Endothelial cell of umbilical vein (primary cell): ENCODE data around the gene APOC3. TPM values are rescaled to one million over a fixed set of nuclear protein-coding genes. Genes with fewer than 3 reads are reported as not detected.

ENCODE experiments used
- BruUV-seq: library from RNA; stranded (reverse); fragments of 400-500 nt; replicated peaks from 2 replicates; lab custom pipeline; 2021; lab: Mats Ljungman, UMichigan
- CTCF ChIA-PET: fragments of 300-600, 350-600 bp; sonication (Branson Sonifier 250); formaldehyde crosslinking; loops from one replicate; lab custom pipeline; 2021; ENCODE audit warnings: antibody characterized with exemption, inconsistent platforms; lab: Charles Lee
- POLR2A ChIA-PET: fragments of 300-600, 350-600 bp; sonication (Branson Sonifier 250); formaldehyde crosslinking; loops from one replicate; lab custom pipeline; 2021; ENCODE audit warnings: antibody characterized with exemption, inconsistent platforms; lab: Charles Lee
- DNase-seq: peaks from one replicate; pipeline ENCODE4 v3.0.0-alpha.2; 2011; ENCODE audit warnings: low read depth, low spot score
- FAIRE-seq: peaks from 2 replicates; lab custom pipeline; 2011; peaks lifted over from hg19 to GRCh38; lab: Jason Lieb, UNC
- H2AFZ ChIP-seq: 2 replicates; pipeline ENCODE4 v1.6.0; 2012; ENCODE audit warnings: low read depth, low read length, control low read depth, inconsistent platforms
- H3K27ac ChIP-seq: 2 replicates; pipeline ENCODE4 v1.5.1; 2011; ENCODE audit warnings: low read depth, mild to moderate bottlenecking, control low read depth, low read length, moderate library complexity; ENCODE audit not compliant: insufficient read depth
- H3K27me3 ChIP-seq, 2 experiments: 2 replicates each; pipeline versions ENCODE4 v1.6.0 to v1.6.1; 2011; ENCODE audit warnings: low read length in 2 of 2, mixed read lengths in 1 of 2; ENCODE audit not compliant: control insufficient read depth in 2 of 2, insufficient read depth in 2 of 2
- H3K36me3 ChIP-seq, 2 experiments: 2 replicates in 1 of 2; 3 replicates in 1 of 2; pipeline ENCODE4 v1.5.1; 2011; ENCODE audit warnings: low read length in 2 of 2, mild to moderate bottlenecking in 1 of 2, moderate library complexity in 1 of 2; ENCODE audit not compliant: control insufficient read depth in 2 of 2, insufficient read depth in 2 of 2; ENCODE audit errors: extremely low read depth in 1 of 2
- H3K4me1 ChIP-seq: 3 replicates; pipeline ENCODE4 v1.5.1; 2011; ENCODE audit warnings: mild to moderate bottlenecking, low read length; ENCODE audit not compliant: control insufficient read depth, insufficient read depth; ENCODE audit errors: extremely low read depth
- H3K4me2 ChIP-seq: 2 replicates; pipeline ENCODE4 v1.6.1; 2011; ENCODE audit warnings: low read length, control low read depth, mixed read lengths; ENCODE audit not compliant: insufficient read depth
- H3K4me3 ChIP-seq, 3 experiments: fragments of 200-600 bp in 1 of 3; sonication (generic), shearing (Covaris generic) in 1 of 3; replicated peaks in 1 of 3; 2 replicates each; pipeline ENCODE4 v1.5.1; 2011 to 2016; ENCODE audit warnings: control low read depth in 3 of 3, low read length in 3 of 3, mild to moderate bottlenecking in 2 of 3, inconsistent platforms in 1 of 3, low read depth in 1 of 3, moderate library complexity in 1 of 3; ENCODE audit not compliant: insufficient read depth in 1 of 3
- H3K79me2 ChIP-seq: 2 replicates; pipeline ENCODE4 v1.6.0; 2012; ENCODE audit warnings: low read length, inconsistent platforms; ENCODE audit not compliant: control insufficient read depth, insufficient read depth
- H3K9ac ChIP-seq: replicated peaks from 2 replicates; pipeline ENCODE3; 2011; ENCODE audit warnings: low read length, control low read depth; ENCODE audit not compliant: insufficient read depth; ENCODE audit errors: extremely low read depth
- H3K9me1 ChIP-seq: replicated peaks from 3 replicates; pipeline ENCODE4 v1.6.0; 2011; ENCODE audit warnings: mild to moderate bottlenecking, low read length; ENCODE audit not compliant: control insufficient read depth, insufficient read depth; ENCODE audit errors: extremely low read depth
- H3K9me3 ChIP-seq: replicated peaks from 2 replicates; pipeline ENCODE4 v1.5.1; 2012; ENCODE audit warnings: low read length, inconsistent platforms; ENCODE audit not compliant: control insufficient read depth, insufficient read depth
- H4K20me1 ChIP-seq: replicated peaks from 2 replicates; pipeline ENCODE3; 2011; ENCODE audit warnings: mild to moderate bottlenecking, low read length; ENCODE audit not compliant: control insufficient read depth, insufficient read depth; ENCODE audit errors: extremely low read depth
- CTCF ChIP-seq, 2 donors: IDR thresholded peaks; 1 replicate in 1 of 2; 2 replicates in 1 of 2; pipeline ENCODE4 v1.5.1; 2011; ENCODE audit warnings: low read length in 2 of 2, mild to moderate bottlenecking in 2 of 2, moderate library complexity in 2 of 2, control low read depth in 1 of 2, inconsistent platforms in 1 of 2, low read depth in 1 of 2; ENCODE audit not compliant: insufficient read depth in 1 of 2; ENCODE audit errors: extremely low read depth in 1 of 2
- EZH2 ChIP-seq: IDR thresholded peaks from 2 replicates; pipeline ENCODE4 v1.6.1; 2012; ENCODE audit warnings: borderline replicate concordance, low read depth, mild to moderate bottlenecking, moderate library complexity, low read length, inconsistent platforms; ENCODE audit not compliant: severe bottlenecking
- FOS ChIP-seq: IDR thresholded peaks from 2 replicates; pipeline ENCODE4 v1.6.1; 2011; ENCODE audit warnings: mild to moderate bottlenecking, low read length, moderate library complexity, borderline replicate concordance; ENCODE audit not compliant: insufficient read depth
- GATA2 ChIP-seq: IDR thresholded peaks from 2 replicates; pipeline ENCODE4 v1.7.0; 2011; ENCODE audit warnings: low read depth, mild to moderate bottlenecking, moderate library complexity, mixed read lengths, low read length; ENCODE audit not compliant: insufficient read length, insufficient read depth
- JUN ChIP-seq: IDR thresholded peaks from 2 replicates; pipeline ENCODE4 v1.6.1; 2011; ENCODE audit warnings: borderline replicate concordance, low read depth; ENCODE audit not compliant: insufficient read length, insufficient read depth
- MYC ChIP-seq: IDR thresholded peaks from one replicate; pipeline ENCODE4 v1.6.1; 2011; ENCODE audit warnings: mild to moderate bottlenecking, low read depth, low read length
- POLR2A ChIP-seq: IDR thresholded peaks from 2 replicates; pipeline ENCODE4 v1.6.1; 2012; ENCODE audit warnings: low read depth, mild to moderate bottlenecking, control low read depth, low read length
- POLR2AphosphoS5 ChIP-seq: IDR thresholded peaks from 2 replicates; pipeline ENCODE4 v1.6.1; 2012; ENCODE audit warnings: low read depth, mild to moderate bottlenecking, control low read depth, low read length, moderate library complexity; ENCODE audit not compliant: insufficient read depth
- dilution Hi-C: fragments of 300-500 bp; cut with MboI; formaldehyde crosslinking; loops from one replicate; pipeline ENCODE4 v1.15.0; 2019; ENCODE audit warnings: low sequenced_read_pairs; ENCODE audit not compliant: extremely low pct_ligation_motif_present
- intact Hi-C: fragments of 100-400 bp; cut with micrococcal nuclease; formaldehyde crosslinking; loops from one replicate; pipeline ENCODE4 v1.10.0; 2022
- polyA plus RNA-seq, 4 experiments: library from polyadenylated mRNA; depleted of rRNA in 3 of 4; stranded (reverse) in 3 of 4; unstranded in 1 of 4; fragments of >200 nt; gene quantifications; 2 replicates each; pipeline versions ENCODE4 v1.2.1 to v1.2.3, GENCODE V29; 2011 to 2012; ENCODE audit warnings: missing spikeins in 1 of 4
- total RNA-seq: library from RNA; stranded (reverse); gene quantifications from 2 replicates; pipeline ENCODE4 v1.2.3, GENCODE V29; 2021
- TF ChIP-seq, protein P1 (sequence below): IDR thresholded peaks from 2 replicates; pipeline ENCODE4 v1.6.1; 2011; ENCODE audit not compliant: insufficient read depth, insufficient read length

Gene APOC3
- total and polyA plus RNA-seq, 2 donors (not counting 3 experiments of a cell fraction or from before 2014, with no cell fraction given), result not detected

GRCh38 chr11:116792144-116792868 lies 37.4 kb upstream of the APOC3 start:
- BruUV-seq, result no TSS peak
- Histone ChIP-seq H3K4me3 (no peak overlapping the region), H3K4me2 (no peak overlapping the region), H3K27me3 (no peaks in the 10 kb centered on the region), H3K4me1 (peaks cover 5% of the 10 kb centered on the region), H3K9me3 (no peaks in the 10 kb centered on the region), H3K79me2 (peaks cover 4% of the 10 kb centered on the region), H3K9ac (no peak overlapping the region), H3K9me1 (no peaks in the 10 kb centered on the region), H3K36me3 (no peaks in the 10 kb centered on the region), H3K27ac (no peak overlapping the region), H4K20me1 (no peaks in the 10 kb centered on the region), H2AFZ (no peak overlapping the region)
- POLR2A ChIA-PET, result interaction anchor here (1.0 kb wide), 1 partner anchor 314 kb away, joined by 5 read pairs; no protein-coding TSS in a partner anchor
- dilution Hi-C loops, result no loop called here
- intact Hi-C loops, result loop anchor here (5.0 kb wide), 1 partner anchor 75 kb away; no protein-coding TSS in a partner anchor
- FAIRE-seq, result no peak
- CTCF ChIA-PET, result interaction anchor here (1.6 to 6.2 kb wide), 11 partner anchors 9 to 435 kb away, joined by 4 to 272 read pairs (median 9); partner anchors contain the start of genes APOA1 and PAFAH1B2
- TF ChIP-seq FOS (no peak), POLR2A (no peak), JUN (no peak), MYC (no peak), EZH2 (no peak), GATA2 (no peak), POLR2AphosphoS5 (no peak), CTCF (IDR thresholded peaks at IDR 0.05; ENCODE audit: extremely low read depth in 1 of 2, insufficient read depth in 1 of 2, low read depth in 1 of 2, low read length in 2 of 2) (no peak)
- TF ChIP-seq, protein P1, sequence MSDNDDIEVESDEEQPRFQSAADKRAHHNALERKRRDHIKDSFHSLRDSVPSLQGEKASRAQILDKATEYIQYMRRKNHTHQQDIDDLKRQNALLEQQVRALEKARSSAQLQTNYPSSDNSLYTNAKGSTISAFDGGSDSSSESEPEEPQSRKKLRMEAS, result no peak
- DNase-seq, result no peak
